KOPT-K1 (cell line): ENCODE data around the gene SMIM23.

Source experiments
- H3K27ac ChIP-seq: fragments of 200-600 bp; sonication (generic); 2 replicates; pipeline ENCODE4 v1.5.1; 2016; ENCODE audit warnings: antibody characterized with exemption, mild to moderate bottlenecking, low read depth, low read length; ENCODE audit not compliant: poor library complexity, severe bottlenecking
- H3K36me3 ChIP-seq: fragments of 200-600 bp; sonication (generic); 2 replicates; pipeline ENCODE4 v1.5.1; 2017; ENCODE audit warnings: antibody characterized with exemption, mild to moderate bottlenecking, low read length, moderate library complexity; ENCODE audit not compliant: insufficient read depth
- H3K9me3 ChIP-seq: fragments of 200-600 bp; sonication (generic); 2 replicates; pipeline ENCODE4 v1.5.1; 2017; ENCODE audit warnings: antibody characterized with exemption, low read length, mild to moderate bottlenecking; ENCODE audit not compliant: insufficient read depth, poor library complexity, severe bottlenecking

The SMIM23 gene

DNA sequence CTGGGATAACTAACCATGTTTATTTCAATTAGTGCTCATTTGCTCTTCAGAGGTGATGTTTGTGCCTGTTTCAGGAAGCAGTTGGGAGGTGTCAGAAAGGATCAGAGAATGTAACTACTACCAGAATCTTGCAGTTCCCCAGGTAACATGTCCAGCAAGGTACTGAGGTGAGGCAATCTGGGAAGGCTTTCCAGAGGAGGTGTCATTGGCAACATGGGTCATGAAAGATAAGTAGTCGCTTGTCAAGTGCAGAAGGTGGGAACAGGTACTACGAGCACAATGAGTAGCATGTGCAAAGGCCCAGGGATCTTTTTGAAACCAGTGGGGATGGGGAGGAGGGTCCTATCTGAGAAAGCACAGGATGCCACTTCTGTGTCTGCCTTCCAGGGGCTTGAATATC lies 4.8 kb downstream of the SMIM23 start:
- H3K36me3 ChIP-seq = no peaks in the 10 kb centered on the region
- no peak overlapping the region for H3K27ac ChIP-seq
- no peaks in the 10 kb centered on the region for H3K9me3 ChIP-seq

DNA sequence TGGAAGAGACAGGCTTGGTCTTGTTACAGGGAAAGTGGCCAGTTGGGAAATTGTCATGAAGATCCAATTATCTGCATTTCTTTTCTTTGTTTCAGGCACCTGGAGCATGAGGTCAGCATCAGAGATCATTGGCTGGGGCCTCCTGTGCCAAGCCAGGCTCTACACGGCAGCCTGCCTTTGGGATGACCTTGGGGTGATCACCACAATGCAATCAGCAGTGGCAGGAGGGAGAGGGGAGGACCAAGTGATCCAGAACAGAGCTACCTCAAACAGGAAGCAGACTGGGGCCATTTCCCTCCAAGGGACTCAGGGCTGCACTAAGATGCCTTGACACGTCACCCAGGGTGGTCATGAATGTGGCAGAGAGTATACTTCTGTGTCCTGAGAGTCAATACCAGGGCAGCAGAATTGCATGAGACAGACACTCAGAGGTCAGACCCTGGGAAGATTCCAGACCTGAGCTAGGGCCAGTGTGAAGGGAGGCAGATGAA lies 8.9 kb downstream of the SMIM23 start:
- H3K36me3 ChIP-seq = no peaks in the 10 kb centered on the region
- H3K9me3 ChIP-seq = no peaks in the 10 kb centered on the region
- no peak overlapping the region for H3K27ac ChIP-seq

DNA sequence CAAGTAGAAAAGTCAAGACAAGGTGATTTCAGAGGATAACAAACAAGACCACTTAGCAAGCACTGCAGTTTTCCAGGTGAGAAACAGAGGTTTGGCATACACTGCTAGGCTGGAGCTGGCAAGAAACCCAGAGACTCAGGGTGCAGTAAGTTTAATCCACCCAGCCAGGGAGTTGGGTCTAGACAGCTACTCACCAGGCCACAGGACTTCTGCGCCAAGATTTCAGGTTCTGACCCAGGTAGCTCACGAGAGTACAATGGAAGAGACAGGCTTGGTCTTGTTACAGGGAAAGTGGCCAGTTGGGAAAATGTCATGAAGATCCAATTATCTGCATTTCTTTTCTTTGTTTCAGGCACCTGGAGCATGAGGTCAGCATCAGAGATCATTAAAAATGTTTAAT lies 9.8 kb downstream of the SMIM23 start:
- no peak overlapping the region for H3K27ac ChIP-seq
- no peaks in the 10 kb centered on the region for H3K36me3 ChIP-seq
- no peaks in the 10 kb centered on the region for H3K9me3 ChIP-seq

DNA sequence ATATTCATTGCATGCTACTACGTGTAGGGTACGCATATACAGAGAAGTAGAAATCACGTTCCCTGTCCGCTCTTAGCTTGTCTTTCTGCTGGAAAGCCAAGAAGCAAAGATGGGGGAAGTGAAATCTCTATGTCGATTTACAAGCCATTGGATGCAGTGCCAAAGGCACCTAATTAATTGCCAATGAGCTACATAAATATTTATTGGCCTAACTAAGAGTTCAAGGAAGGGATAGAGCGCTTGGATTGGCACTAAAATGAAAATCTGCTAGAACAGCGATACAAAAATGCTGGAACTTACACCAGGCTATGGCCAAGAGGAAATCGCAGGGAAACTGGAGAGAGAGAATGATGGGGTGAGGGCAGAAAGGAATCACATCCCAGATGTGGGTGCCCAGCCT lies 10.8 kb downstream of the SMIM23 start:
- no peaks in the 10 kb centered on the region for H3K9me3 ChIP-seq

DNA sequence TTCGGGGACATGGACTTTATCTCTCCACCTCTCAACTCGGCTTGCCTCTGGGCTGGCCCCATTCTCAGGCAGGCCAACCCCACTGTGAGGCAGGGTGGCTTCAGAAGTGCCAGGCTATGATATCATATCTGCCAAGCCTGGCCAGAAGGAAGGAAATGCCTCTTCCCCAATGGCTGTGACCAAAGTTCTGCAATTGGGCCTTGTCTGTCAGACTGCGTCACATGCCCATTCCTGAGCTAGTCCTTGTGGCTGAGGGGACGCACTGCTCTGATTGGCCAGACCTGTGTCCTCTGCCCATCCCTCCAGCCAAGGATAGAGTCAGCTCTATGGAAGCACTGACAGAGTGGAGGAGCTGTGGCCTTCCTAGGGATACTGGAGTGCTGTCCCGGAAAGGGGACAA lies 11.9 kb downstream of the SMIM23 start:
- Histone ChIP-seq H3K36me3 (no peaks in the 10 kb centered on the region), H3K9me3 (no peaks in the 10 kb centered on the region), H3K27ac (no peak overlapping the region)

More for the DNA sequence above, 10.8 kb downstream of the SMIM23 start:
- no peaks in the 10 kb centered on the region for H3K36me3 ChIP-seq
- H3K27ac ChIP-seq = no peak overlapping the region

DNA sequence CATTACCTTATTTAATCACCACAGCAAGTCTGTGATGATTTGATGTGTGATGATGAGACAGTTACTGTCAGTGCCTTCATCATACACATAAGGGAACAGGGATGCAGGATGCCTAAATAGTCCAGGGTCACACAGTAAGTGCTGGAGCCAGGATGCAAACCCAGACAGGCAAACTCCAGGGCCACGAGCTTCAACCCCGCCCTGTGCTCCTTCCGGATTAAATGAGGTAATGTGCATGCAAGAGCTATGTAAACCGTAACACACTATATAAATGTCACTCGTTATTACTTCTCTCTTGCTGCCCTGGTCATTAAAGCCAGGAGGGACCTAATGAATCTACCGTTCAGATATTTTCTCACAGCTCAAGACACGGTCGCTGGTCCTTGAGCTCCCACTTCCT lies 12.8 kb downstream of the SMIM23 start:
- Histone ChIP-seq H3K9me3 (no peaks in the 10 kb centered on the region), H3K27ac (no peak overlapping the region), H3K36me3 (no peaks in the 10 kb centered on the region)

DNA sequence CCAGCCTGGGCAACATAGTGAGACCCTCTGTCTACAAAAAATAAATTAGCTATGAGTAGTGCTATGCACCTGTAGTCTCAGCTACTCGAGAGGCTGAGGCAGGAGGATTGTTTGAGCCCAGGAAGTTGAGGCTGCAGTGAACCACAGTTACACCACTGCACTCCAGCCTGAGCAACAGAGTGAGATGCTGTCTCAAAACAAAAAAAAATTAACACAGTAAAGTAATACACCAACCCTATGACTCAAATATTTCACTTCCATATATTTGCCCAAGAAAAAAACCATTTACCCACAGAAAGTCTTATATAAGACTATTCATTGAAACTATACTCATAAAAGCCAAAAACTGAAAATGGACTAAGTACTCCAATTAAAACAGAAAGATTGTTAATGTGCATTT lies 16.2 kb downstream of the SMIM23 start:
- H3K36me3 ChIP-seq = no peaks in the 10 kb centered on the region
- no peak overlapping the region for H3K27ac ChIP-seq
- H3K9me3 ChIP-seq = no peaks in the 10 kb centered on the region

DNA sequence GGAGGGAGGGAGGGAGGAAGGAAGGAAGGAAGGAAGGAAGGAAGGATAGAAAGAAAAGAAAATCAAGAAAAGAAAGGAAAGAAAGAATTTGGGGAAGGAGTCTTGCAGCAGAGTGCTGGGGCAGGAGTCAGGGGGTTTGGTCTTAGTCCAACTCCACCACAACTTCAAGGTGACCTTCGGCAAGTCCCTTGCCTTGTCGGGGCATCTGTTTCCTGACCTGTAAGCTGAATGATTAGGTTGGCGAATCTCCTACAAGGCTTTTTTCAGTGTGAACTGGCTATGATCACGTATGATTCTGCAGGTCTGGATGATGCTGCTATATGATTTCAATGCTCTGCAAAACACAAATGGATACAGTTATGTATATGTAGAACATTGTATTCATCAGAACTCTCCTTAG lies 20.1 kb downstream of the SMIM23 start:
- Histone ChIP-seq H3K36me3 (no peaks in the 10 kb centered on the region), H3K27ac (no peak overlapping the region), H3K9me3 (no peaks in the 10 kb centered on the region)

DNA sequence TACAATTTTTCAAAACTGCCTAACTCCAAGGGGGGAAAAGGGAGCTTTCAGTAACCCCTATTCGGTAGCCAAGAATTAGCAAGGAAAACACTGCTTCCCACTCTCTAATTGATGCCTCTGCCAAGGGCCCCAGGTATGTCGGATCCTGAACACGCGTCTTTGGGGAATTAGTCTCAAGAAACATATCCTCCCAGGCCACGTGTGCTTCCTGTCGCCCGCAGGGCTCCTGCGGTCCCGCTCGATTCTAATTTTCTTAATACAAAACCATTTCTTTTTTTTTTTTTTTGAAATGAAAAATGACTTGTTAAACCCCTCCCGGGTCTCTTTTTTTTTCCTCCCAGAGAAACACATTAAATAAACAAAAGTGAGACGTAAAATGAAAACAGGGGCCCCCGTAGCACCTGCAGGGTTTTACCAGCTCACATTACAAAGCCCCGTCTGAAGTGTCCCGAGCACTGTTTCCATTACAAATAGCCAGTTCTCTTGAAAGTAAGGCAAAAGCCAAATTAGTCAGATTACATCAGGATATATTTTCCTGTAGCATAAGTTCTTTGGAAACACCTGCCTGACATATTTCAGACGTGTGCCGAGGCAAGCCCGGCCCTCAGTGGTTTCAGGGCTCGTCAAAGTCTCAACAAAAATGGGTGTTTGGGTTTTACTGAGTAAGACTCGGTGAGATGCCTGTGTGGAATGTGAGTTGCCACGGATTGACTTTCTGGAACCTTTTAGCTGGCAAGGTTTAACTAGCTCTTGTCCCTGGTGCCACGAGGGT lies 21.5 kb downstream of the SMIM23 start:
- Histone ChIP-seq H3K9me3 (no peaks in the 10 kb centered on the region), H3K36me3 (no peaks in the 10 kb centered on the region), H3K27ac (no peak overlapping the region)

DNA sequence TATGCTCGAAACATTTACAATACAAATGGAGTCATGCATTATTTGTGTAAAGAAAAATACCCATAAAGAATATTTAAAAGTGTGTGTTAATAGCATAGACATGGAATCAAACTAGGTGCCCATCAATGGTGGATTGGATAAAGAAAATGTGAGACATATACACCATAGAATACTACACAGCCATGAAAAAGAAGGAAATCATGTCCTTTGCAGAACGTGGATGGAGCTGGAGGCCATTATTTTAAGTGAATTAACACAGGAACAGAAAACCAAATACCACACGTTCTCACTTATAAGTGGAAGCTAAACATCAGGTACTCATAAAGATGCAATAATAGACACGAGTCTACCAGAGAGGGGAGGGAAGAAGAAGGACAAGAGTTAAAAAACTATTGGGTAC lies 22.8 kb downstream of the SMIM23 start:
- no peaks in the 10 kb centered on the region for H3K36me3 ChIP-seq
- no peak overlapping the region for H3K27ac ChIP-seq
- H3K9me3 ChIP-seq = no peaks in the 10 kb centered on the region

DNA sequence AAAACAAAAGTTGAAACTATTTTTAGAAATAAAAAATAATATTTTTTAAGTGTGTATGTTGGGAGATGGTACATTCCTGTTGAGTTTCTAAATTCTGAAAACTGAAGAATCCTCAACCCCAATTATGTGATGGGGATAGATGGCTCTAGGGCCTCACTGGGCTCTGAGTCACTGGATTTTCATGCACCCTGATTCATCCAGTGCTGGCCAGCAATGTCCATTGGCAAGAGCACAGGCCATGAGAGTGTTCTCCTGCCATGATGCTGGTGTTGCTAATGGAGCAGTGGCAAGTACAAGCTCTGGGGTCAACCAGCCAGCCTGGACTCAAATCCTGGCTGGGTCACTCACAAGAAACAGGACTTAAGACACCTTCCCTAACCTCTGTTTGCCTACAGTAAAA lies 23.3 kb downstream of the SMIM23 start:
- H3K9me3 ChIP-seq = no peaks in the 10 kb centered on the region
- H3K27ac ChIP-seq = no peak overlapping the region
- no peaks in the 10 kb centered on the region for H3K36me3 ChIP-seq

DNA sequence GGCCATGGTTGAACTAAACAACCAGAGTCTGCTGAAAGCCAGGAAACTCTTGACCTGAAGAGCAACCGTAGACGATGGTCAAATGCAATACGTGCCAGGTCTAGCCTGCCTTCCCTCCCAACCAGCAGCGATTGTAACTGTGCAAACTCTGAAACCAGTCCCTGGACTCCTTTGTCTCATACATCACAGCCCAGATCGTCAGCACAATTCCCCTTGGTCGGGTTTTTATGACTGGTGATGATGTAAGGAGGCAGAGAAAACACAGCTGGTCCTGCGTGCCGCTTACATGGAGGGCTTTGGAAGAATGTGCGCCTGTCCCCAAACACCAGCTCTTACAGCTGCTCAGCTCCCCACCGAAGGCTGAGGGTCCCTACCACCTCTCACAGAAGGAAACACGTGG lies 24.6 kb downstream of the SMIM23 start:
- no peaks in the 10 kb centered on the region for H3K9me3 ChIP-seq
- no peaks in the 10 kb centered on the region for H3K36me3 ChIP-seq
- no peak overlapping the region for H3K27ac ChIP-seq

DNA sequence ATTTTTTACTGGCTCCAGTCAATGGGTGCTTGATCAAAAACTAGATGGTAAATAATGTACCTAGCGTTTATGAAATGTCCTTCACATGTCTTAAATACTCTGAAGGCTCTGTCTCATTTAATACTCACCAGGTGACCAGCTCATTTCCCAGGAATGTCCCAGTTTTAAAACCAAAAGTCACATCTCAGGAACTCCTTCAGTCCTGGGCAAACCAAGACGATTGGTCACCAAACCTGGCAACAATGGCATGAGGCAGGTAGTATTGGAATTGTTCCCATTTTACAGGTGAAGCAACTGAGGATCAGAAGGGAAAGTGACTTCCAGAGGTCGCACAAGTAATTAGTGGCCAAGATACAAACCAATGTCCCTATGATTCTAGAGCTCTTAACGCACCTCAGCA lies 27.7 kb downstream of the SMIM23 start:
- Histone ChIP-seq H3K9me3 (no peaks in the 10 kb centered on the region), H3K27ac (no peak overlapping the region), H3K36me3 (no peaks in the 10 kb centered on the region)

DNA sequence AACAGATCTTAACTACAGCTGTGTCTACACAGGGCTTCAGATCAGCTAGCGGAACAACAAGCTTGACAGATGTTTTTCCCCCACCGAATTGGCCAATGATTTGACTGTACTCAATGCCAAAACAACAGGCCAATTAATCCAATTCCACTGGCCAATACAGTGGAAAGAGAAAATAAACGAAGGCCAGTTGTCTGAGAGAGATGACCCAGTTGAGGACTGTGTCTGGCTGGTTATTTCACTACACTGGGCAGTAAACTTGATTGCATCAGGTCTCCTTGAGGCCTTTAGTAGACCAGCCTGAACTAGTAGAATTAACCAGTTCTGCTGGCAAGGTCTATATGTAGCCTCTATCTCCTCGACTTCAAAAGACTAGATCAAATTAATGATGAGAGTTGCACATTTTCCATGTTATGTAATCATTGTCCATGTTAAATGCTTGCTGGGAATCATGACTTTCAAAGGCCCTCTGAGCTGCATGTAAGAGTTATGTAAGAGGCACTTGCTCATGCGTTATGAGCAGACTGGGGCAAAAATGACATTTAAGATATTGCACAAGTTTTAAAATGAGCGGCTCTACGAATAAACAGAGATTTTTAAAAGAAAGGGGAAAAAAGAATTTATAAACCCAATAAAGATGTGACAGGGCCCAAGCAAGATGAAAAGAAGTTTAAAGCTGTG lies 28.3 kb downstream of the SMIM23 start:
- H3K9me3 ChIP-seq = no peaks in the 10 kb centered on the region
- H3K36me3 ChIP-seq = no peaks in the 10 kb centered on the region
- H3K27ac ChIP-seq = no peak overlapping the region

DNA sequence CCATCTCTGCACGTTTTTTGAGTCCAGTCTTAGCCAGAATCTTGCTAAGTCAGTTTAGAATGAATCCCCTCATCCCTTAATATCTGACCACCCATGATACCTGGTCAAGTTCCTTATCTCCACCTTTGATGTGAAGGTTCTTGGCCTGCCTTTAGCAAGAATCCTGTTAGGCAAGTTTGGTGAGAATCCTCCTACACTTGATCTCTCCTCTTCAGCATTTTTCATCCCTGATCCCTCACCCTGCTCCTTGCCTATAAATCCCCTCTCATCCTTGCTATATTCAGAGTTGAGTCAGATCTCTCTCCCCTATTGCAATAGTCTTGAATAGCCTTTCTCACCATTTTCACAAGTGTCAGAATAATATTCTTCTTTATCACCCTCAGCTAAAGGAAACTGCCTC lies 31.0 kb downstream of the SMIM23 start:
- H3K36me3 ChIP-seq = no peaks in the 10 kb centered on the region
- H3K9me3 ChIP-seq = no peaks in the 10 kb centered on the region
- no peak overlapping the region for H3K27ac ChIP-seq

DNA sequence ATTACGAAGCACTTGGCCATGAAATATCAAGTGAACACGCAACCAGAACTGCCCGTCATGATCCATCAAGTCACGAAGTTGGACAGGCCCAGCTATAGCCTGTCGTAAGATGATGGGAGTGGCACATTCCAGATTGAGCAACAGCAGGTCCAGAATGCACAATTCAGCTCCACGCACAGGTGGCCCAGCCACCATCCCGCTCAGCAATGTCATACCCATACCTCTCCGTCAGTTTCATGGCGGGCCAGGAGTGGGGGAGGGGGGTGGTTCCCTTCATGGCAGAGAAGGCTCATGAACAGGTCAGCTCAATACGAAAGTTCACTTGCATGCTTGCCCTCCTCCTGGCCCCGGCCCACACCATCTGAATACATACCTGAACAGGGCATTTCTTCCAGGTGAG lies 34.9 kb downstream of the SMIM23 start:
- no peak overlapping the region for H3K27ac ChIP-seq

More for the DNA sequence above, 34.9 kb downstream of the SMIM23 start:
- Histone ChIP-seq H3K9me3 (no peaks in the 10 kb centered on the region), H3K36me3 (no peaks in the 10 kb centered on the region)
